GM12874 (cell line): ENCODE results near the gene STARD13.

Source experiments
- TF ChIP-seq, protein P1 (sequence below): IDR thresholded peaks from 2 replicates; pipeline ENCODE4 v1.5.1; 2011; ENCODE audit warnings: low read depth, mild to moderate bottlenecking, control low read depth, low read length, moderate library complexity; ENCODE audit not compliant: insufficient read depth

The STARD13 gene

DNA sequence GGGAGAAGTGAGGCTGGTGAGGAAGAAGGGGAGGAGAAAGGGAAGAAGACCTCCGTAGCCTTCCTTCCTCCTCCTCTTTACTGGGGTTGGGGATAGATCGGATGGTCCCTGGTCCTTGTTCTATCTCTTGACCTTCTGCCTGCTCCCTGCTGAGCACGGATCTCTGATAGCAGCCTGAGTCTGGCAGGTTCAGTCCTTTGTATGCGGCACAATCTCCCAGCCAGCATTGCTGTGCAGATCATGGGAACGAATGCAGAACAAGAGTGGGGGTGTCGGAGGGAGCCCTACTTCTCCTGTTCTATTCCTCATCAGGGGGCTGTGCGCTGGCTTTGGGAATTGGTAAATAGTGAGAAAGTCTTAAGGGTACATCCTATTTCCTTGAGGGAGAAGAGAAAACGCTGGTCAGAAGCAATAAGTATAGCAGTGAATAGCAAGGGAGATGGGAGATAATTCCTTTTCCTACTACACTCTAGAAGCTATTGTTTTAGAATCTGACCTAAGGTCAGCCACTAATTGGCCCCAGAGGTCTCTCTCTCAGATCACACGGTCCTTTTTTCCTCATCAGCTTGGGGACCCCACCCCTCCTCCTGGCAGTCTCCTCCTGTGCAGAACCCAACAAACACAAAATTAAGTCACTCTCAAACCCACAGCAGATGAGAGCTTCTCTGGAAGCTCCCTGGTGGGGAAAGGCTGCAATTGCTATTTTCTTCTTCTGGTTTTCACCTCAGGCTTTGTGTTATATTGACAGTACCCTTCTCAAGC, 228.4 kb downstream of the STARD13 start:
- TF ChIP-seq, protein P1, sequence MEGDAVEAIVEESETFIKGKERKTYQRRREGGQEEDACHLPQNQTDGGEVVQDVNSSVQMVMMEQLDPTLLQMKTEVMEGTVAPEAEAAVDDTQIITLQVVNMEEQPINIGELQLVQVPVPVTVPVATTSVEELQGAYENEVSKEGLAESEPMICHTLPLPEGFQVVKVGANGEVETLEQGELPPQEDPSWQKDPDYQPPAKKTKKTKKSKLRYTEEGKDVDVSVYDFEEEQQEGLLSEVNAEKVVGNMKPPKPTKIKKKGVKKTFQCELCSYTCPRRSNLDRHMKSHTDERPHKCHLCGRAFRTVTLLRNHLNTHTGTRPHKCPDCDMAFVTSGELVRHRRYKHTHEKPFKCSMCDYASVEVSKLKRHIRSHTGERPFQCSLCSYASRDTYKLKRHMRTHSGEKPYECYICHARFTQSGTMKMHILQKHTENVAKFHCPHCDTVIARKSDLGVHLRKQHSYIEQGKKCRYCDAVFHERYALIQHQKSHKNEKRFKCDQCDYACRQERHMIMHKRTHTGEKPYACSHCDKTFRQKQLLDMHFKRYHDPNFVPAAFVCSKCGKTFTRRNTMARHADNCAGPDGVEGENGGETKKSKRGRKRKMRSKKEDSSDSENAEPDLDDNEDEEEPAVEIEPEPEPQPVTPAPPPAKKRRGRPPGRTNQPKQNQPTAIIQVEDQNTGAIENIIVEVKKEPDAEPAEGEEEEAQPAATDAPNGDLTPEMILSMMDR: peak; percentile 51; the same call in 1 of the 2 replicates

DNA sequence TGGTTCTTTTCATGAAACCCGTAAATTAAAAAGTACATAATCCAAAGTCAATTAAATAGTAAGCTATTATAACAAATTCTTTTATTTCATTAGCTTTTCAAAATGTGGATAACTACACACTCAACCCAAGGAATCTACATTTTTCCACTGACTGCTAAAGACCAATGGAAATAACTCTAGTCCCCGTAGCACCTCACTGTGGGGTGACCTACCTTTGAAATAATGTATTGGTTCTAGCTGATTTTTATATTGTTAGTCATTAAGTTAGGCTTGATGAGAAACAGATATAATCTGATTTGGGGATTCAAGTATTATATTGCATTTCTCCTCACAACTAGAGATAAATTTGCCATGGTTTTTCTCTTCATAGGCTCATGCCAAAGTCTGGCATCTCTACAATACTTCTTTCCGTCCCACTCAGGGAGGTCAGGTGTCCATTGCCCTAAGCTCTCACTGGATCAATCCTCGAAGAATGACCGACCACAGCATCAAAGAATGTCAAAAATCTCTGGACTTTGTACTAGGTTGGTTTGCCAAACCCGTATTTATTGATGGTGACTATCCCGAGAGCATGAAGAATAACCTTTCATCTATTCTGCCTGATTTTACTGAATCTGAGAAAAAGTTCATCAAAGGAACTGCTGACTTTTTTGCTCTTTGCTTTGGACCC, 232.0 kb downstream of the STARD13 start:
- TF ChIP-seq, protein P1: no peak
